Hematopoietic multipotent progenitor cell (in vitro differentiated cells): ENCODE measurements around the gene BCAM. TPM values are rescaled to one million over a fixed set of nuclear protein-coding genes. Genes with fewer than 3 reads are reported as not detected.
"Not testable (repeated sequence)": the region's sequence is repeated elsewhere in the genome, so short reads cannot be mapped to it uniquely, and the experiment has no call there.

Source experiments
- DNase-seq, 3 donors: peaks; one replicate each; pipeline ENCODE4 v3.0.0-alpha.2; 2011 to 2015; ENCODE audit warnings: low read depth in 2 of 3, low spot score in 2 of 3
- total RNA-seq: library from RNA; depleted of rRNA; stranded (reverse); fragments of >200 nt; gene quantifications from one replicate; pipeline ENCODE4 v1.2.3, GENCODE V29; 2012

The BCAM gene, protein sequence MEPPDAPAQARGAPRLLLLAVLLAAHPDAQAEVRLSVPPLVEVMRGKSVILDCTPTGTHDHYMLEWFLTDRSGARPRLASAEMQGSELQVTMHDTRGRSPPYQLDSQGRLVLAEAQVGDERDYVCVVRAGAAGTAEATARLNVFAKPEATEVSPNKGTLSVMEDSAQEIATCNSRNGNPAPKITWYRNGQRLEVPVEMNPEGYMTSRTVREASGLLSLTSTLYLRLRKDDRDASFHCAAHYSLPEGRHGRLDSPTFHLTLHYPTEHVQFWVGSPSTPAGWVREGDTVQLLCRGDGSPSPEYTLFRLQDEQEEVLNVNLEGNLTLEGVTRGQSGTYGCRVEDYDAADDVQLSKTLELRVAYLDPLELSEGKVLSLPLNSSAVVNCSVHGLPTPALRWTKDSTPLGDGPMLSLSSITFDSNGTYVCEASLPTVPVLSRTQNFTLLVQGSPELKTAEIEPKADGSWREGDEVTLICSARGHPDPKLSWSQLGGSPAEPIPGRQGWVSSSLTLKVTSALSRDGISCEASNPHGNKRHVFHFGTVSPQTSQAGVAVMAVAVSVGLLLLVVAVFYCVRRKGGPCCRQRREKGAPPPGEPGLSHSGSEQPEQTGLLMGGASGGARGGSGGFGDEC
- total RNA-seq: 8.6 TPM

DNA sequence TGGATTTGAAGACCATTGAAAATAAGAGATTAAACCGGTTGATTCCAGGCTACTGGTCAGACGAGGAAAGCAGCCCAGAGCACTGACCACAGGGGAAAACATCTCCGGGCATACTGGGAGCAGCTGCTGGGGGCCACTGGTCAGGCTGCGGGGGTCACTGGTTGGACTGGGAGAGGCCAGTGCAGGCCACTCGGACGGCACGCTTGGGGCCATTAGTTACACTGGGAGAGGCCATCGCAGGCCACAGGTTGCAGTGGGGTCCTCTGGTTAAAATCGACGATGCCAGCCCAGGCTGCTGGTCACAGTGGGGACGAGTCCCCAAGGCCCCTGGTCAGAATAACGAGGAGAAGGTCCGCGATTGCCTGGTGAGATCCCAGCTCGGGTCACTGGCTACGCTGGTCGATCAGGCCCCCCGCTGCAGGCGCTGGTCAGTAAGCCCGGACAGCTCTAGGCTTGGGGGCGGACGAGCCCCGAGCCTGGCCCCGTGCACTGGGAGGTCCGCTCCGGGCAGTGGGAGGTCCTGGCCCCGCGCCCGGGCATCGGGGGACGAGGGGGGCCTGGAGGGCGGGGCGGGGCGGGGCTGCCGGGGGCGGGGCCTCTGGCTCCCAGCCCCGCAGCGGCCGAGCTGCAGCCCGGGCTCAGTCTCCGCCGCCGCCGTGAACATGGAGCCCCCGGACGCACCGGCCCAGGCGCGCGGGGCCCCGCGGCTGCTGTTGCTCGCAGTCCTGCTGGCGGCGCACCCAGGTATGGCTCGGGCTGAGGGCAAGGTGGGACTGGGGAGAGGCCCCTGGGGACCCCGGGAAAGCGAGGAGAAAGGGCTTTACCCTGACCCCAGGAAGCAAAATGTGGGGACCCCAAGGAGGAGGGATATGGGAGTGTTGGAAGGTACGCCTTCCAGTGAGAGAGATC, at the start of gene BCAM:
TSS of gene BCAM (plus strand) at position 641 of the 909 bp plus-strand sequence. CDS start at position 663, 22 bp downstream.
- DNase-seq: peak in 2 of 3 donors; percentile 31 to 58

DNA sequence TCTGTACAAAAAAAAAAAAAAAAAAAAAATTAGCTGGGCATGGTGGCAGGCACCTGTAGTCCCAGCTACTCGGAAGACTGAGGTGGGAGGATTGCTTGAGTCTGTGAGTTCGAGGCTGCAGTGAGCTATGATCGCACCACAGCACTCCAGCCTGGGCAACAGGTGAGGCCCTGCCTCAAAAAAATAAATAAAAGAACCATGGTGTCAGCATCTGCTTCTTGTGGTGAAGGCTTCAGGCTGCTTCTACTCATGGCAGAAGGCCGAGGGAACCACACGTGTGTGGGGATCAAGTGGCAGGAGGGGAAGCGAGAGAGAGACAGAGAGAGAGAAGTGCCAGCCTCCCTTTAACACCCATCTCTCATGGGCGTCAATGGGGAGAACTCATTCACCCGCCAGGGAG, 46.9 kb upstream of the BCAM start:
- DNase-seq: no peak

DNA sequence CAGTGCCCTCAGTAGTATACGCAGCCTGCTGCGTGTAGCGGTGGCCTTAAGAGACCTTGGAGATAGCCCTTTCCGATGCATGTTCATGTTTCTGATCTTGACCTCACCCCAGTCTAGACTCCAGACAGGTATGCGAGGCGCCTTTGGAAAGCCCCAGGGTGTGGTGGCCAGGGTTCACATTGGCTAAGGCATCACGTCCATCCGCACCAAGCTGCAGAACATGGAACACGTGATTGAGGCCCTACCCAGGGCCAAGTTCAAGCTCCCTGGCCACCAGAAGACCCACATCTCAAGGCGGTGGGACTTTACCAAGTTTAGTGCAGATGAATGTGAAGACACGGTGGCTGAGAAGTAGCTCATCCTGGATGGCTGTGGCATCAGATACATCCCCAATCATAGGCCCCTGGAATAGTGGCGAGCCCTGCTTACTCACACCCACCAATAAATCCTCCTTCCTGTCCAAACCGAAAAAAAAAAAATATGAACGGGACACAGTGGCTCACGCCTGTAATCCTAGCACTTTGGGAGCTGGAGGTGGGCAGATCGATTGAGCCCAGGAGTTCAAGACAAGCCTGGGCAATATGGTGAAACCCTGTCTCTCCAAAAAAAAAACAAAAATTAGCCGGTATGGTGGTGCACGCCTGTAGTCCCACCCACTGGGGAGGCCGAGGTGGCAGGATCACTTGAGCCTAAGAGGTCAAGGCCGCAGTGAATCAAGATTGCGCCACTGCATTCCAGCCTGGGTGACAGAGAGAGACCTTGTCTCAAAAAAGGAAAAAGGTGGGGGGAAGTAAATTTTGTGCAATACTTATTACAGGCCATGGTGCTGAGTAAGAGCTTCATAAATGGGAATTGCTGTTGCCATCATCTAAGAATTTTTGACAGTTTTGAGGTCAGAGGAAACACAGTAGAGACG, 43.6 kb upstream of the BCAM start:
- no peak for DNase-seq

DNA sequence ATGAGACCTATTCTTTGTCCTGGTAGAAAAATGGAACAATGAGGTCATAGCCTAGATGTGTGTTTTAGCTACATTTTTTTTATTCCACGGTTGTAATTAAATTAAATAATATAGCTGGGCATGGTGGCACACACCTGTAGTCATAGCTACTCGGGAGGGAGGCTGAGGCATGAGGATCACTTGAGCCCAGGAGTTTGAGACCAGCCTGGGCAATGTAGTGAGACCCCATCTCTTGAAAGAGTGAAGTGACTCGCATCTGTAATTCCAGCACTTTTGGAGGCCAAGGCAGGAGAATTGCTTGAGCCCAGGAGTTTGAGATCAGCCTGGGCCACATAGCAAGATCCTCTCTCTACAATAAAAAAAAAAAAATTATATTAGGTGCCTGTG, 43.0 kb upstream of the BCAM start:
- DNase-seq: no peak

DNA sequence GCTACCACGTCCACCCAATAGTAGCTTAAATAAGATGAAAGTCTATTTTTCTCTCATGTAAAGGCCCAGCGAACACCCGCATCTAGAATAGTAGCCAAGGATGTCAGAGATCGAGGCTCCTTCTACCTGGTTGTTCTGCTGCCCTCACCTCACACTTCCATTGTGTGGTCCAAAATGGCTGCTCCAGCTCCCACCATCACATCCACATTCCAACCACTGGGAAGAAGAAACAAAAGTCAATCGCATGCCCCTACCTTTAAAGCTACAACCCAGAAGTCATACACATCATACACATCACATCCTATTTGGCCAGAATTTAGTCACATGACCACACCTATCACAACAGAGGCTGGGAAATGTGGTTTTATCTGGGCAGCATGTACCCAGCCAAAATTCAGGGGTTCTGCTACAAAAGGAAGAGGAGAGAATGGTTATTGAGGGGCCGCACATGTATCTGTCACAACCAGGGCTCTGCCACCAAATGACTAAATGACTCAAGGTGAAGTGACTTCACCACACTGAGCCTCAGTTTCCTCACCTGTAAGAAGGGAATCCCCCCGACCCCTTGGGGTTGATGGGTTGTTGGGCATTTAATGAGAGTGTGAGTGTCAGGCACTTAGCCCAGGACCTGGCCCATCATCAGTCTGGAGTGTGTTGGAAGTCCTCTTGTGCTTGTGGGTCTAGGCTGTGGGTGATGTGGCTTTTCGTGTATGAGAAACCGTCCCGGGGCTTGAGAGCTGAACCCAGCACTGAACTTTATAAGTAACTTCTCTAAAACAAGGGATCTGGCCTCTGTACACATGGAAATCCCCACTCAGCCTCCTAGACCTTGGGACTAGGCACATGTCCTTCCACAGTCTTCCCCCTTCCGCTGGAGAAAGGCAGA, 41.4 kb upstream of the BCAM start:
- no peak for DNase-seq

DNA sequence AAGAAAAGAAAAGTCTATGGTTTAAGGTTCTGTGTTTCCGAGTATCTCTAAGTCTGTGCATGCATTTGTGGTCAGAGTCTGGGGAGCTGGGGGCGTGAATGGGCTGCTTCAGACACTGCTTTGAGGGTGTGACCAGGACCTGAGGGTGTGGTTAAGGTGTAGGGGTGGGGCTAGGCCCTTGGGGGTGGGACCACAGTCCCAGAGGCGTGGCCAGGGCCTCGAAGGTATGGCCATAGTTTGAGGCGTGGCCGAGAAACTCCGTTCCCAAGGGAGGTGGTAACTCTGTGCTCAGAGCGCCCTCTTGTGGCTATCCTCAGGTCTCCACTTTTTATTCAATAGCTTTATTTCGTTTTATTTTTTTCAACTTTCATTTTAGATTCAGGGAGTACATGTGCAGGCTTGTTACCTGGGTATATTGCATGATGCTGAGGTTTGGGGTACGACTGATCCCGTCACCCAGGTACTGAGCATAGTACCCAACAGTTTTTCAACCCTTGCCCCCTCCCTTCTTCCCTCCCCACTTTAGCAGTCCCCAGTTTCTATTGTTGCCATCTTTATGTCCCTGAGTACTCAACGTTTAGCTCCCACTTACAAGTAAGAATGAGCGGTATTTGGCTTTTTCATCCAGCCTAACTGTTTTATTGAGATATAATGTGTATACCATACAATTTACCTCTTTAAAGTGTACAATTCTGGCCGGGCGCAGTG, 38.2 kb upstream of the BCAM start:
- peak; percentile 91 to 99 (median 98) for DNase-seq

DNA sequence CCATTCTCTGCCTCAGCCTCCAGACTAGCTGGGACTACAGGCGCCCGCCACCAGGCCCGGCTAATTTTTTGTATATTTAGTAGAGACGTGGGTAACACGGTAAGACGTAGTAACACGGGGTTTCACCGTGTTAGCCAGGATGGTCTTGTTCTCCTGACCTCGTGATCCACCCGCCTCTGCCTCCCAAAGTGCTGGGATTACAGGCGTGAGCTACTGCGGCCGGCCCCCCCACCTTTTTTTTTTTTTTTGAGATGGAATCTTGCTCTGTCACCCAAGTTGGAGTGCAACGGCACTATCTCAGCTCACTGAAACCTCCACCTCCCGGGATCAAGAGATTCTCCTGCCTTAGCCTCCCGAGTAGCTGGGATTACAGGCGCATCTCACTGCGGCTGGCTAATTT, 36.8 kb upstream of the BCAM start:
- DNase-seq: not testable (repeated sequence)

DNA sequence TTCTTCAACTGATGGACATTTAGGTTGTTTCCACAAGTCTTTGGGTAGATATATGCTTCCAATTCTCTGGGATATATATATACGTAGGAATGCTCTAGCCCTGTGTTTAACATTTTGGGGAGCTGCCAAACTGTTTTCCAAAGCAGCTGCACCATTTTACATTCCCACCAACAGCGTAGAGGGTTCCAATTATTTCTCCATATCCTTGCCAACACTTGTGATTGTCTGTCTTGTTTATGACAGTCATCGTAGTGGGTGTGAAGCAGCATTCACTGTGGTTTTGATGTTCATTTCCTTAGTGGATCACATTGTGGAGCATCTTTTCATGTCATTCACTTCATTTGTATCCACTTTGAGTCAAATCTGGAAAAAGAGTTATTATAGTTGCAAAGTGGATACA, 35.9 kb upstream of the BCAM start:
- no peak for DNase-seq

DNA sequence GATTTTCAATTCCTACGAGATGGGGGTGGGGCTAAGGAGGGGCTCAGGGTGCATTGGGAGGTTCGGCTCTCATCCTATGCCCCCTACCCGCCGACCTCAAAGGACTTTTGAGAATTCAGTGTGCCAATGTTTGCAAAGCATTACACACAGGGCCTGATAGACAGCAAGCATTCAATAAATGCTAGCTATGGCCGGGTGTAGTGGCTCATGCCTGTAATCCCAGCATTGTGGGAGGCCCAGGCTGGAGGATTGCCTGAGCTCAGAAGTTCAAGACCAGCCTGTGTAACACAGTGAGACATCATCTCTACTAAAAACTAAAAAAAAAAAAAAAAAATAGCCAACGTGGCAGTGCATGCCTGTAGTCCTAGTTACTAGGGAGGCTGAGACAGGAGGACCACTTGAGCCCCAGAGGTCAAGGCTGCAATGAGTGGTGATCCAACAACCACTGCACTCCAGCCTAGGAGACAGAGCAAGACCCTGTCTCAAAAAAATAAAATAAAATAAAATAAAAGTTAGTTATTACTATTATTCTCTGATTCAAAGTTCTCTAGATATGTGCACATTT, 33.1 kb upstream of the BCAM start:
- DNase-seq: no peak

DNA sequence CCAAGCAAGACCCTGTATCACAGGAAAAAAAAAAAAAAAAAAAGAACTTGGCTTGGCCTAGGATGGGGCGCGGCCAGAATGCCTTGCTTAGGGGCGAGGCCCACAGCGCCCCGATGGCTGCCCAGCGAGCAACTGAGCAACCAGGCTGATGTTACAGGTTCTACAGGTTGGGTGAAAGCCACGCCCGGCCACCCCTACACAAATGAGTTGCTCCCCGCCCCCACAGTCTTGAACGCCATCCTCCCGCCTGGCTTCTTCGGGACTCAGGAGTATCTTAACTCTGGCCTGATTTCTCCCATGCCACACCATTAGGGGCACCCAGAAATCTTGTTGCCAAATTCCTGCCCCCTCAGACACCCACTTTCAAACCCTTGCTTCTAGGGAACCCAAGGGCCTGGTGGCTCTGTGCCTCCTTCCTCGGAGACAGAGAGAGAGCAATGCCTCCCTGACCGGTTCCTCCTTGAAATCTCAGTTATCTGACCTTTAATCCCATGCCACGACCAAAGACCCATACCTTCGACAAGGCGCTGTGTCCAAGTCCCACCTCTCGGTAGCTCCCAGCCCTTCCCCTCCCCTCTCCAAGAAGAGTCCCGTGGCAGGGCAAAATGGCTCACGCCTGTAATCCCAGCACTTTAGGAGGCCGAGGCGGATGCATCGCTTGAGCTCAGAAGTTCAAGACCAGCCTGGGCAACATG, 32.4 kb upstream of the BCAM start:
- no peak for DNase-seq

DNA sequence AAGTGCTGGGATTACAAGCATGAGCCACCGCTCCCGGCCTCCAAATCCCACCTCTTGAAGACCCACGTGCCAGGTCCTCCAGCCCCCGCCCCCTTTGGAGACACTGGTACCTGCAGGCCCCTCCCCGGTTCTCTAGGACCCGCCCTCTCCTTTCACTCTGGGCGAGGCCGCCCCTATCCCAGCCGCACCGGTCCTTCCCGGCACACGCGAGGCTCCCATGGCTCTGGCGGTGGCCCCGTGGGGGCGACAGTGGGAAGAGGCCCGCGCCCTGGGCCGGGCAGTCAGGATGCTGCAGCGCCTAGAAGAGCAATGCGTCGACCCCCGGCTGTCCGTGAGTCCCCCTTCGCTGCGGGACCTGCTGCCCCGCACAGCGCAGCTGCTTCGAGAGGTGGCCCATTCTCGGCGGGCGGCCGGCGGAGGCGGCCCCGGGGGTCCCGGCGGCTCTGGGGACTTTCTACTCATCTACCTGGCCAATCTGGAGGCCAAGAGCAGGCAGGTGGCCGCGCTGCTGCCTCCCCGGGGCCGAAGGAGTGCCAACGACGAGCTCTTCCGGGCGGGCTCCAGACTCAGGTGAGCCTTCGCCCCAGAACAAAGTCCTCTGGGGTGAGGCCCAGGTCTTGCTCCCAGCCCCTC, 31.1 kb upstream of the BCAM start, which contains the start of gene CBLC:
TSS of gene CBLC (plus strand) at position 176 of the 633 bp plus-strand sequence. CDS start at position 218, 42 bp downstream.
- DNase-seq: no peak

DNA sequence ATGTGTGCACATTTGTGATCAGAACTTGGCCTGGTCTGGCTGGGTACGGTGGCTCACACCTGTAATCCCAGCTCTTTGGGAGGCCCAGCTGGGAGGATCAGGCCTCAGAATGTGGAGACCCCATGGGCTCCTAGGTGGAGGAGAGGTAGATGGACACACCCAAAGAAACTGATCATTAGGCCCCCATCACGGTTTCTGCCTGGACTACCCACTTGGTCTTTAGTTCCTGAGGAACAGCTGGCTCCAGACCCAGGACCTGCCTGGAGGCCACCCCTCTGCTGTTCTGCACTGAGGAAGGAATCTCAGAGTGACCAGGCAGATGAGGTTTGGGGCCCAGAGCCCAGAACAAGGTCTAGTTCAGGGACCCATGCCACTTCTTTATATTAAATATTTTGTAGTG, 29.8 kb upstream of the BCAM start:
- no peak for DNase-seq

DNA sequence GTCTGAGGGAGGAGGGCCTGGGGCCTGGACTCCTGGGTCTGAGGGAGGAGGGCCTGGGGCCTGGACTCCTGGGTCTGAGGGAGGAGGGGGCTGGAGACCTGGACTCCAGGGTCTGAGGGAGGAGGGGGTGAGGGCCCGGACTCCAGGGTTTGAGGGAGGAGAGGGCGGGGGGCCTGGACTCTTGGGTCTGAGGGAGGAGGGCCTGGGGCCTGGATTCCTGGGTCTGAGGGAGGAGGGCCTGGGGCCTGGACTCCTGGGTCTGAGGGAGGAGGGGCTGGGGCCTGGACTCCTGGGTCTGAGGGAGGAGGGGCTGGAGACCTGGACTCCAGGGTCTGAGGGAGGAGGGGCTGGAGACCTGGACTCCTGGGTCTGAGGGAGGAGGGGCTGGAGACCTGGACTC, 27.2 kb upstream of the BCAM start:
- not testable (repeated sequence) for DNase-seq

DNA sequence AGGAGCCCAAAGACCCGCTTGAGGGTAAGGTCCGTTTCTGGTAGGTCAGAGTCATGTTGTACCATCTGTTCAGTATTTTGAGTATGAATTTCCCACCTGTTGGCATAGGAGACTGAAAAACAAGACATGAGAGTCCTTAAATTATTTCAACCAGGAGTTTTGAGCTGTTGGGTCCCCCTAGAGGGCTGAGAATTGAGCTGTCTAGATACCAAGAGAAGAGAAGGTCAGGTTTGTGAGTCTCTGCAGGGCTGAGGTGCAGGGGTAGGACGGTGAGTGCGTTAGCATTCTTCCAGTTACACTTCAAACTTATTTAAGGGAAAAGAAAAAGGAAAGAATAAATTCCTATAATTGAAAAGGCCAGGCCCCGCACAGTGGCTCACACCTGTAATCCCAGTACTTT, 26.2 kb upstream of the BCAM start:
- DNase-seq: no peak

DNA sequence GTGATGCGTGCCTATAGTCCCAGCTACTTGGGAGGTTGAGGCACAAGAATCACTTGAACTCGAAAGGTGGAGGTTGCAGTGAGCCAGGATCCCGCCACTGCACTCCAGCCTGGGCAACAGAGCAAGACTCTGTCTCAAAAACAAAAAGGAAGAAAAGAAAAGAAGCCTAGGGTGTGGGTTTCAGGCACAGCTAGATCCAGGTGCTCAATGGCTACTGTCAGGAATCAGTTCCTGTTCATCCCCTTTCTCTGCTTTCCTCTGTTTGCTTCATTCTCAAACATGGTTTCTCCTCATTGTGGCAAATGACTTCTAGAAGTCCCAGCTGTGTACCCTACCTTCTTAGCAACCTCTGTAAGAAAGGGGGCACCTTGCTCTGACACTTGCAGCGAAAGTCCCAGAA, 25.4 kb upstream of the BCAM start:
- no peak for DNase-seq

DNA sequence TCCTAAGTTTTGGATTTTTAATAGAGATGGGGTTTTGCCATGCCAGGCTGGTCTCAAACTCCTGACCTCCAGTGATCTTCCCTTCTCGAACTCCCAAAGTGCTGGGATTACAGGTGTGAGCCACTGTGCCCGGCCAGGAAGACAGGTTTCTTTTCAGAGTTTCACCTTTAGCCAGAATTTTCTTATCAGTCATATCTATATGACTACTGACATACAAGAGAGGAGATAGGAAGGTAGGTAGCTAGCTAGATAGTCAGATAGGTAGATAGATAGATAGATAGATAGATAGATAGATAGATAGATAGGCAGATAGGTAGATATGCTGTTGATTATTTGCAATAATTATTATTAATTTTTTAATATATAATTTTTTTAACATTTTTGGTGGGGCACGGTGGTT, 23.6 kb upstream of the BCAM start:
- no peak for DNase-seq

DNA sequence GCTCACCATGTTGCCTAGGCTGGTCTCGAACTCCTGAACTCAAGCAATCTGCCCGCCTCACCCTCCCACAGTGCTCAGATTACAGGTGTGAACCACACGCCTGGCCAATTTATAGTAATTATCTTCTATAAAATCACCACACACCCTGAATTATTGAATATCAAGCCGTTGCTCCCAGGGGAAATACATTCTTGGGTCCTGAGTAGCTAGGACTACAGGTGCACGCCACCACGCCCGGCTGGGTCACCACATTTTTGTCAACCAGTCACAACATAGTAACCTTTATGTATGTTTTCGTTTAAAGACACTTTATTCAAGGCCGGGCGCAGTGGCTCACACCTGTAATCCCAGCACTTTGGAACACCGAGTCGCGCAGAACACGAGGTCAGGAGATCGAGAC, 22.9 kb upstream of the BCAM start:
- DNase-seq: no peak
